HepG2 (cell line): ENCODE results near the gene STKLD1. TPM values are rescaled to one million over a fixed set of nuclear protein-coding genes. Genes with fewer than 3 reads are reported as not detected.

ENCODE experiments used
- ATF3 ChIP-seq: sonication (generic); formaldehyde crosslinking; IDR thresholded peaks from 2 replicates; pipeline ENCODE4 v1.4.0; 2020; ENCODE audit warnings: missing genetic modification reagents
- CAMTA2 ChIP-seq: sonication (generic); formaldehyde crosslinking; IDR thresholded peaks from 2 replicates; pipeline ENCODE4 v1.4.0; 2020; ENCODE audit warnings: mild to moderate bottlenecking, missing genetic modification reagents, borderline replicate concordance
- FOXA1 ChIP-seq, 2 experiments: fragments of 450-650 bp in 1 of 2; sonication (generic) in 1 of 2; formaldehyde crosslinking in 1 of 2; IDR thresholded peaks; 2 replicates each; pipeline versions ENCODE4 v1.4.0 to v1.6.1; 2016 to 2020; ENCODE audit warnings: missing genetic modification reagents in 1 of 2
- JUNB ChIP-seq: sonication (generic); formaldehyde crosslinking; IDR thresholded peaks from 2 replicates; pipeline ENCODE4 v1.8.0; 2022; ENCODE audit warnings: missing genetic modification reagents, mild to moderate bottlenecking, borderline replicate concordance
- KDM2A ChIP-seq: sonication (generic); formaldehyde crosslinking; IDR thresholded peaks from 2 replicates; pipeline ENCODE4 v1.4.0; 2020; ENCODE audit warnings: low read depth, missing genetic modification reagents, borderline replicate concordance
- MBNL3 ChIP-seq: fragments of 250-450 bp; sonication (Bioruptor Pico); conservative IDR thresholded peaks from 2 replicates; pipeline ENCODE4 v1.8.0; 2022; ENCODE audit warnings: mild to moderate bottlenecking, inconsistent platforms
- ZHX2 ChIP-seq, 2 experiments: sonication (generic) in 1 of 2; formaldehyde crosslinking in 1 of 2; IDR thresholded peaks; 2 replicates each; pipeline versions ENCODE4 v1.6.1 to v1.9.0; 2014 to 2022; ENCODE audit warnings: antibody characterized with exemption in 1 of 2, borderline replicate concordance in 1 of 2, inconsistent platforms in 1 of 2, low read depth in 1 of 2, missing genetic modification reagents in 1 of 2
- ZNF264 ChIP-seq: sonication (generic); formaldehyde crosslinking; IDR thresholded peaks from 2 replicates; pipeline ENCODE4 v1.4.0; 2020; ENCODE audit warnings: missing genetic modification reagents
- ZNF839 ChIP-seq: sonication (generic); formaldehyde crosslinking; IDR thresholded peaks from 2 replicates; pipeline ENCODE4 v1.4.0; 2020; ENCODE audit warnings: missing genetic modification reagents, mild to moderate bottlenecking, borderline replicate concordance
- ZSCAN30 ChIP-seq: sonication (generic); formaldehyde crosslinking; IDR thresholded peaks from 2 replicates; pipeline ENCODE4 v1.5.0; 2020; ENCODE audit warnings: mild to moderate bottlenecking, missing genetic modification reagents
- polyA plus RNA-seq, 8 experiments: library from polyadenylated mRNA; depleted of rRNA in 3 of 8; stranded (reverse) in 7 of 8; unstranded in 1 of 8; fragments of >200 nt; fragmentation: Illumina TruSeq in 4 of 8; extraction: Trizol in 4 of 8; gene quantifications; 2 replicates each; pipeline versions ENCODE4 v1.2.1 to v1.2.3, GENCODE V29; 2011 to 2016; ENCODE audit warnings: low read depth in 4 of 8, missing spikeins in 1 of 8, mixed read lengths in 1 of 8; ENCODE audit not compliant: insufficient read depth in 1 of 8
- total RNA-seq, 5 experiments: library from RNA; depleted of rRNA; stranded (reverse); fragments of >200 nt; fragmentation: Illumina TruSeq; extraction: Trizol; gene quantifications; 2 replicates each; pipeline ENCODE4 v1.2.3, GENCODE V29; 2016; ENCODE audit warnings: low read depth in 1 of 5
- TF ChIP-seq, protein P1 (sequence below): sonication (generic); formaldehyde crosslinking; IDR thresholded peaks from 2 replicates; pipeline ENCODE4 v1.5.0; 2020; ENCODE audit warnings: missing genetic modification reagents
- TF ChIP-seq, protein P2 (sequence below): sonication (generic); formaldehyde crosslinking; IDR thresholded peaks from 2 replicates; pipeline ENCODE4 v1.4.0; 2020; ENCODE audit warnings: low read depth, missing genetic modification reagents
- TF ChIP-seq, protein P3 (sequence below): sonication (generic); formaldehyde crosslinking; IDR thresholded peaks from 2 replicates; pipeline ENCODE4 v1.4.0; 2020; ENCODE audit warnings: mild to moderate bottlenecking, missing genetic modification reagents, borderline replicate concordance

Gene STKLD1
- total and polyA plus RNA-seq, 2 of the 13 experiments (the other 11 are each of a cell fraction or from before 2014, with no cell fraction given) = 1.5 to 2.2 TPM

DNA sequence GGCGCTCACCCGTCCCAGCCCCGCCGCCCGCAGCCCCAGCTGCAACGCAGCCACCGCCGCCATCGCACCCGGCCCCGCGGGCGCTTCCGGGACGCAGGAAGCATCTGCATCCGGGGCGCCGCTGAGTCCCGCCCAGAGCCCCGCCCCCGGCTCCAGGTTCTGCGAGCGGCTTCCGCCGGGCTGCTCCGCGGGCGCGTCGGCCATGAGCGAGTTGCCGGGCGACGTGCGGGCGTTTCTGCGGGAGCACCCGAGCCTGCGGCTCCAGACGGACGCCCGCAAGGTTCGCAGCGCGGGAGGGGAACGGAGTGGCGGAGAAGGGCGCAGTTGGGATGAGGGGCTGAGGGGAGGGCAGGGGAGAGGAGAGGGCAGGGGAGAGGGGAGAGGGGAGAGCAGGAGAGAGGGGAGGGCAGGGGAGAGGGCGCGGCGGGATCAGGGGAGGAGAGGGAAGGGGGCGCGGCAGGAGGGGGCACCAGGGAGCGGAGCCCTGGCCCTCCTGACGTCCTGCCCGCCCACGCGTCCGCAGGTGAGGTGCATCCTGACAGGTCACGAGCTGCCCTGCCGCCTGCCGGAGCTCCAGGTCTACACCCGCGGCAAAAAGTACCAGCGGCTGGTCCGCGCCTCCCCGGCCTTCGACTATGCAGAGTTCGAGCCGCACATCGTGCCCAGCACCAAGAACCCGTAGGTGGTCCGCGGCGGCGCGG, 19.6 kb upstream of the STKLD1 start, which contains the start of the genes SURF1 and SURF2 (continued):
- no peak for TF ChIP-seq ZHX2 (IDR thresholded peaks at IDR 0.05; ENCODE audit: low read depth)
- TF ChIP-seq ZHX2 (CRISPR knock-in tag; IDR thresholded peaks at IDR 0.05; ENCODE audit: borderline replicate concordance) = no peak
- TF ChIP-seq MBNL3 (CRISPR knock-in tag) = no peak
- TF ChIP-seq ZSCAN30 = no peak
- no peak for TF ChIP-seq ATF3 (CRISPR knock-in tag)
- no peak for TF ChIP-seq JUNB (CRISPR knock-in tag)
- TF ChIP-seq, protein P1, sequence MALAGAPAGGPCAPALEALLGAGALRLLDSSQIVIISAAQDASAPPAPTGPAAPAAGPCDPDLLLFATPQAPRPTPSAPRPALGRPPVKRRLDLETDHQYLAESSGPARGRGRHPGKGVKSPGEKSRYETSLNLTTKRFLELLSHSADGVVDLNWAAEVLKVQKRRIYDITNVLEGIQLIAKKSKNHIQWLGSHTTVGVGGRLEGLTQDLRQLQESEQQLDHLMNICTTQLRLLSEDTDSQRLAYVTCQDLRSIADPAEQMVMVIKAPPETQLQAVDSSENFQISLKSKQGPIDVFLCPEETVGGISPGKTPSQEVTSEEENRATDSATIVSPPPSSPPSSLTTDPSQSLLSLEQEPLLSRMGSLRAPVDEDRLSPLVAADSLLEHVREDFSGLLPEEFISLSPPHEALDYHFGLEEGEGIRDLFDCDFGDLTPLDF (CRISPR knock-in tag) = no peak
- TF ChIP-seq ZNF839 (CRISPR knock-in tag) = no peak
- TF ChIP-seq, protein P2, sequence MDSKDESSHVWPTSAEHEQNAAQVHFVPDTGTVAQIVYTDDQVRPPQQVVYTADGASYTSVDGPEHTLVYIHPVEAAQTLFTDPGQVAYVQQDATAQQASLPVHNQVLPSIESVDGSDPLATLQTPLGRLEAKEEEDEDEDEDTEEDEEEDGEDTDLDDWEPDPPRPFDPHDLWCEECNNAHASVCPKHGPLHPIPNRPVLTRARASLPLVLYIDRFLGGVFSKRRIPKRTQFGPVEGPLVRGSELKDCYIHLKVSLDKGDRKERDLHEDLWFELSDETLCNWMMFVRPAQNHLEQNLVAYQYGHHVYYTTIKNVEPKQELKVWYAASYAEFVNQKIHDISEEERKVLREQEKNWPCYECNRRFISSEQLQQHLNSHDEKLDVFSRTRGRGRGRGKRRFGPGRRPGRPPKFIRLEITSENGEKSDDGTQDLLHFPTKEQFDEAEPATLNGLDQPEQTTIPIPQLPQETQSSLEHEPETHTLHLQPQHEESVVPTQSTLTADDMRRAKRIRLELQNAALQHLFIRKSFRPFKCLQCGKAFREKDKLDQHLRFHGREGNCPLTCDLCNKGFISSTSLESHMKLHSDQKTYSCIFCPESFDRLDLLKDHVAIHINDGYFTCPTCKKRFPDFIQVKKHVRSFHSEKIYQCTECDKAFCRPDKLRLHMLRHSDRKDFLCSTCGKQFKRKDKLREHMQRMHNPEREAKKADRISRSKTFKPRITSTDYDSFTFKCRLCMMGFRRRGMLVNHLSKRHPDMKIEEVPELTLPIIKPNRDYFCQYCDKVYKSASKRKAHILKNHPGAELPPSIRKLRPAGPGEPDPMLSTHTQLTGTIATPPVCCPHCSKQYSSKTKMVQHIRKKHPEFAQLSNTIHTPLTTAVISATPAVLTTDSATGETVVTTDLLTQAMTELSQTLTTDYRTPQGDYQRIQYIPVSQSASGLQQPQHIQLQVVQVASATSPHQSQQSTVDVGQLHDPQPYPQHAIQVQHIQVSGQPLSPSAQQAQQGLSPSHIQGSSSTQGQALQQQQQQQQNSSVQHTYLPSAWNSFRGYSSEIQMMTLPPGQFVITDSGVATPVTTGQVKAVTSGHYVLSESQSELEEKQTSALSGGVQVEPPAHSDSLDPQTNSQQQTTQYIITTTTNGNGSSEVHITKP (CRISPR knock-in tag) = no peak
- no peak for TF ChIP-seq CAMTA2 (CRISPR knock-in tag)
- no peak for TF ChIP-seq ZNF264 (CRISPR knock-in tag)
- peak; percentile 51 for TF ChIP-seq KDM2A (CRISPR knock-in tag)
- TF ChIP-seq, protein P3, sequence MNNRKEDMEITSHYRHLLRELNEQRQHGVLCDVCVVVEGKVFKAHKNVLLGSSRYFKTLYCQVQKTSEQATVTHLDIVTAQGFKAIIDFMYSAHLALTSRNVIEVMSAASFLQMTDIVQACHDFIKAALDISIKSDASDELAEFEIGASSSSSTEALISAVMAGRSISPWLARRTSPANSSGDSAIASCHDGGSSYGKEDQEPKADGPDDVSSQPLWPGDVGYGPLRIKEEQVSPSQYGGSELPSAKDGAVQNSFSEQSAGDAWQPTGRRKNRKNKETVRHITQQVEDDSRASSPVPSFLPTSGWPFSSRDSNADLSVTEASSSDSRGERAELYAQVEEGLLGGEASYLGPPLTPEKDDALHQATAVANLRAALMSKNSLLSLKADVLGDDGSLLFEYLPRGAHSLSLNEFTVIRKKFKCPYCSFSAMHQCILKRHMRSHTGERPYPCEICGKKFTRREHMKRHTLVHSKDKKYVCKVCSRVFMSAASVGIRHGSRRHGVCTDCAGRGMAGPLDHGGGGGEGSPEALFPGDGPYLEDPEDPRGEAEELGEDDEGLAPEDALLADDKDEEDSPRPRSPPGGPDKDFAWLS = no peak
- no peak for TF ChIP-seq FOXA1 (IDR thresholded peaks at IDR 0.05)
- no peak for TF ChIP-seq FOXA1 (CRISPR knock-in tag; IDR thresholded peaks at IDR 0.05)
